HG02885 (cell line): Measurements from ENCODE around the gene ZBTB2.
A peak's percentile ranks its signal among the peaks of the same experiment; 100 is the strongest.

Experiments used
- ATAC-seq: cut with Tn5 transposase; IDR thresholded peaks from one replicate; pipeline ENCODE4 v1.9.1; 2021; ENCODE audit warnings: mild to moderate bottlenecking; ENCODE audit not compliant: unreplicated experiment, poor library complexity

Gene ZBTB2, protein sequence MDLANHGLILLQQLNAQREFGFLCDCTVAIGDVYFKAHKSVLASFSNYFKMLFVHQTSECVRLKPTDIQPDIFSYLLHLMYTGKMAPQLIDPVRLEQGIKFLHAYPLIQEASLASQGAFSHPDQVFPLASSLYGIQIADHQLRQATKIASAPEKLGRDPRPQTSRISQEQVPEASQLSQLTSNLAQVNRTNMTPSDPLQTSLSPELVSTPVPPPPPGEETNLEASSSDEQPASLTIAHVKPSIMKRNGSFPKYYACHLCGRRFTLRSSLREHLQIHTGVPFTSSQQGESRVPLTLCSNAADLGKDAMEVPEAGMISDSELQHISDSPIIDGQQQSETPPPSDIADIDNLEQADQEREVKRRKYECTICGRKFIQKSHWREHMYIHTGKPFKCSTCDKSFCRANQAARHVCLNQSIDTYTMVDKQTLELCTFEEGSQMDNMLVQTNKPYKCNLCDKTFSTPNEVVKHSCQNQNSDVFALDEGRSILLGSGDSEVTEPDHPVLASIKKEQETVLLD

GRCh38 chr6:151391471-151392413 lies at the start of gene ZBTB2:
Gene ZBTB2 (minus strand): TSS chr6:151391559. CDS start chr6:151373637, 17,922 bp downstream.
- peak; percentile 11 for ATAC-seq

DNA sequence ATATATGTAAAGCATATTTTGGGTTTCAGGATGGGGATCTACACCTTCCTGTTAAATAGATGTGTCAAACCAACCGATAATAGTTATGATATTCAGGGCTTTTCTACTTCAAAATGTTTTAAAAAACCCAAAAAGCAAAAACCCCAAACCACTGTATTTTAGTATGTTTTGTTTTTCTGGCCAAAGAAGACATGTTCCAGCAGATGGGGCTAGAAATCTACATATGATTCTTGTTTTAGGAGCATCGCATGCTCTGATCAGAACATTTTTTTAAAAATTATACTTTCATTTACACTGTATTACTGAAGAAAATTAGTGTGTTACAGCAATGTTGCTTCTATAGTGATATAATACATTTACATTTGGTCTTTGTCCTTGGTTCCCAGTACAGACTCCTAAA lies 49.6 kb upstream of the ZBTB2 start:
- ATAC-seq, result peak; percentile 51

DNA sequence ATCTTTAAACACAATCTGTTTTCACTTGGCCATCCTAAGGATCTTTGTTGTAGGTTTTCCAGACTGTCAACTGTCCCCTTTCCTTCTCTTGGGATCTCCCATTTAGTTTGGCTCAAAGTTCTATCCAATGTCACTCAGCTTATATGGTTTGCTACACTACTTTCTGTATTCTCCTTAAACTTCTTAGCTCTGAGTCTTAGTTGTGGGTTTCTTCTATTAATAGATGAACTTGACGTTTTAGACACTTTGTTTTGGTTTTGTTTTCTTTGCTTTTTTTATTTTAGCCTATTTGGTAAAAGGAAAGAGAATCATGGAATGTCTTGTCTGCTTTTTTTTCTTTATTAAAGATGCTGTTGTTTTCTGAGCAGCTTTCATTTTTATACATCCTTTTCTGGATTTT lies 49.1 kb upstream of the ZBTB2 start:
- peak; percentile 53 for ATAC-seq

DNA sequence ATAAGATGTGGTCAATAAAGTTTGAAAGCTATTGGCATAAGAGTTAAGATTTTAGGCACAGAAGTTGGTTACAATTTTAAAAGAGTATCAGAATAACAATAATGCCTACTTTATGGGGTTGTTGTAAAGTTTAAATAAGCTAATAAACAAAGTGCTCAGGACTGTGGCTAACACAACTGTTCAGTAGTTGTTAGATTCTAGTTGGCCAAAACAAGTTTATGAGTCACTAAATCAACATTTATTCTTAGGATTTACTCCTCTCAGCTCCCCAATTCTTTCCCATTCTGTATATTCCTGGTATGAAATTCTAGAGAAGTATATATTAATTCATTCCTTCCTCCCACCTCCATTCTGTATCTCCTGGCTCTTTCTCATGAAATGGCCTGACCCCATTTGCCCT lies 46.0 kb upstream of the ZBTB2 start:
- ATAC-seq, result no peak

- no peak for ATAC-seq
Measured at GRCh38 chr6:151436802-151437201, 45.4 kb upstream of the ZBTB2 start.

DNA sequence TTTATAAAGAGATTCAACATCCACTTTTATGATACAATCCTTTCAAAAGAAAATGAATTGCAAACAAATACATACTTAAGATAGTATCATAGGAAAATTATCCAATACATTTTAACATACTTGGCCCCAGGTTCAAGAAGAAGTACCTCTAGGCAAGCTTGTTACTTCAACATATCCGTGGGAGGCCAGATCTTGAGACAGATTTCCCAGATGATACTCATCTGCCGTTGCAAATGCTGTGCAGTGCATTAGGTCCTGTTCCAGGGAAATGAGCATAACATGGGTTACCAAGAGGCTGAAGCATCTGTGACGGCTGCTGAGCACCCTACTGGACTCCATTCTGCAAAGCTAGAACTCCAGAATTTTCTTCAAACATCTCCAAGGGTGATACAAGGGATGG lies 44.9 kb upstream of the ZBTB2 start:
- no peak for ATAC-seq

DNA sequence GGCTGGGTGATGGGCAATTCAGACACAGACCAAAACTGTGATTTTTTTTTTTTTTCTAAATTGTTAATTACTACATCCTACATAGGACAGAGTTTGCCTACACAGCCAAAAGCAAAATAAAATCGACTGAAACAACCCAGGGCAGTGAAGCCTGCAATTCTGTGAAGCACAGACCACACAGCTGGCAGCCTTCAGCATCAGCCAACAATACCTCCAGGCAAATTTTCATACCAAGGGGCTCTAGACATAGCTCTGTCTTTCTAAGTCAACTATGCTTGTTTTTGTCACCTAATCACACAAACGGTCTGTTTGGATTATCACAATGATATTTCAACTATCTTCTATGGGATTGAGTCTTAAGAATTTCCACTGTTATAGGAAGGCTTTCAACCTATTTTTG lies 43.0 kb upstream of the ZBTB2 start:
- no peak for ATAC-seq

DNA sequence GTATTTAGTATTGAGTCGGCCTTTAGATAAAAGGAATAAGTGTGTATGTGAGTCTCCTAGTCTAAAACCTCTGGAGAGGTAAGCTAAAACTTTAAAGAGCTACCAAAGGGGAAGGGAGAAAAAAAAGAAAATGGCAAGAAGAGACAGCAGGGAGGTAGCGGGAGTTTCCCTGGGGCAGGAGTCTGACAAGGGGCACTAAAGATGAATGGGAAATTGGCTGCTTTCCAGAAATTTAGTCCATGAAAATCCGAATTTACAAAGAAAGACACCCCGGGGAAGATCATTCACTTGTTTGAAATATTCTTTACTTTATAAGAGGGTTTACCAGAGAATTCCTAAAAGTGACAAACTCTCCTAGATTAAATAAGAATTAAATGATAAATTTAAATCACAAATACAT lies 41.3 kb upstream of the ZBTB2 start:
- ATAC-seq, result no peak

GRCh38 chr6:151431337-151431736 lies 40.0 kb upstream of the ZBTB2 start:
- ATAC-seq, result no peak

DNA sequence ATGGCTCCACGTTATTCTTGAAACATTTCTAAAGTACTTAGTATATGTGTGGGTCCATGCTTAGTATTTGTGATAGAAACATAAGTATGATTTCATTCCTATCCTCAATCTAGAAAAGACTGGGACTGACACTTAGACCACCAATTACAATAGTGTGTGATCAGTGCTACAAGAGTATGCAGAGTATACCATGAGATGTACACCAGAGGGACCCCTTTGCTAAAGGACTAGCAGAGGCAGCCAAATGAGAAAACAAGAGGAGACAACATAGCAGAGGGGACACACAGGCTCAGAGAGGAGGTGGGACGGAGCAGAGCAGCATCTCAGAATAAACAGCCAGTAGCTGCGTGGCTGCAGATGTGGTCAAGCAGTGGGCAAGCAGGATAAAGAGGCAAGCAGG lies 39.5 kb upstream of the ZBTB2 start:
- no peak for ATAC-seq

- no peak for ATAC-seq
Measured at GRCh38 chr6:151428093-151428735, 36.9 kb upstream of the ZBTB2 start.

GRCh38 chr6:151425561-151425960 lies 34.2 kb upstream of the ZBTB2 start:
- ATAC-seq, result no peak

- no peak for ATAC-seq
Measured at GRCh38 chr6:151422981-151423380, 31.6 kb upstream of the ZBTB2 start.

- ATAC-seq, result no peak
Measured at GRCh38 chr6:151417477-151417876, 26.1 kb upstream of the ZBTB2 start.

DNA sequence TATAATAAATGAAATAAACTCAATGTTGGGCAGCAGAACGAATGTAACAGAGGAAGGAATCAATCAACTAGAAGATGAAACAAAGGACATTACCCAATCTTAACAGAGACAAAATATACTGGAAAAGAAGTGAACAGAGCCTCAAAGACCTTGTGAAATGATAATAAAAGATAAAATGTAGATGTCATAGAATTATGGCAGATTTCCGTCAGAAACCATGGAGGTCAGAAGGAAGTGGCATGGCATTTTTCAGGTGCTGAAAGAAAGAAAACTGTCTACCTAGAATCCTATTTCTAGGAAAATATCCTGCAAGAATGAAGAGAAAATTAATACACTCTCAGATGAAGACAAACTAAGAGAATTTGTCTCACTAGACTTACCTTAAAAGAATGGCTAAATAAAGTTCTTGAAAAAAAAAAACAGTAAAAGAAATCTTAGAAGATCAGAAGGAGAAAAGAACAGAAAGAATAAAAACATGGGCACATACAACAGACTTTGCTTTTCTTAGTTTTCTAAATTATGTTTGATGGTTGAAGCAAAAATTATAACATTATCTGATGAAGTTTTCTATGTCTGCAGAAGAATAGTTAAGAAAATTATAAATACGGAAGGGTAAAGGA lies 23.4 kb upstream of the ZBTB2 start:
- no peak for ATAC-seq

GRCh38 chr6:151413372-151414145 lies 22.2 kb upstream of the ZBTB2 start:
- no peak for ATAC-seq

DNA sequence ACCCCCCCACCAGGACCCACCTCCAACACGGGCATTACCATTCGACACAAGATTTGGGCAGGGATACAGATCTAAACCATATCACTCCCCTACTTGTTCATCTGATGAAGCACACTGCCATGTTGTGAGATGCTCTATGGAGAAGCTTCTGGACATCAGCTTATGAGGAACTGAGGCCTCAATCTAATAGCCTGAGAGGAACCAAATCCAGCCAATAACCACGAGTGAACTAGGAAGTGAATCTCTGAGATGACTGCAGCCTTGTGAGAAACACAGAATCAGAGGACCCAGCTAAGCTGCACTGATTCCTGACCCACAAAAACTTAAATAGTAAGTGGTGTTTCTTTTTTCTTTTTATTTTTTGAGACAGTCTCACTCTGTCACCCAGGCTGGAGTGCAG lies 21.6 kb upstream of the ZBTB2 start:
- ATAC-seq, result no peak

DNA sequence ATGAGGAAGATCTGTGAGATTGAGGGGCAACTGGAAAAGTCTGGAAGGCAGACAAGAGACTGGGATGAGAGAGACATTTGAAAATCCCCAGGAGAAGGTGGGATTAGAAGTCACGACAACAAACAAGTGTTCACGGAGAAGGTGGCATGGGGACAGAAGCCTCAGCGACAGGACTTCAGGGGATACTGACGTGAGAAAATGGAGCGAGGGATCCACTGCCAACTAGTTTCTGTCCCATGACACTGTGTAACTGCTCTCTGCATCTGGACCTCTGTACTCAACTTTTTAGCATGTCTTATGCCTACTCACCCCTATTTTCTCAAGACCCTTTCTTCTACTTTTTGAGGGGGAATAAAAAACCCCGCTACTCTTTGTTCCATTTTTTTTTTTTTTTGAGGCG lies 18.3 kb upstream of the ZBTB2 start:
- no peak for ATAC-seq

- peak; percentile 38 for ATAC-seq
Measured at GRCh38 chr6:151409260-151409659, 17.9 kb upstream of the ZBTB2 start.
